HG03342 (cell line): ENCODE results near the gene HRAS.

Source experiments
- ATAC-seq: cut with Tn5 transposase; IDR thresholded peaks from one replicate; pipeline ENCODE4 v1.9.1; 2021; ENCODE audit warnings: mild to moderate bottlenecking, moderate library complexity; ENCODE audit not compliant: unreplicated experiment

The HRAS gene

GRCh38 chr11:497565-498296 lies 37.6 kb downstream of the HRAS start:
- ATAC-seq = no peak

- no peak for ATAC-seq
These were observed 38.4 kb downstream of the HRAS start for GRCh38 chr11:496834-497564.

- ATAC-seq = no peak
These were observed 39.8 kb downstream of the HRAS start for GRCh38 chr11:495537-495931.

- no peak for ATAC-seq
These were observed 40.4 kb downstream of the HRAS start for GRCh38 chr11:494761-495536.

- no peak for ATAC-seq
These were observed 42.7 kb downstream of the HRAS start for GRCh38 chr11:492427-493226.

GRCh38 chr11:491358-491757 lies 44.0 kb downstream of the HRAS start:
- no peak for ATAC-seq

- ATAC-seq = no peak
These were observed 44.5 kb downstream of the HRAS start for GRCh38 chr11:490930-491260.

- ATAC-seq = no peak
These were observed 45.0 kb downstream of the HRAS start for GRCh38 chr11:490186-490929.

- no peak for ATAC-seq
These were observed 45.7 kb downstream of the HRAS start for GRCh38 chr11:489610-490185.

- ATAC-seq = no peak
These were observed 46.4 kb downstream of the HRAS start for GRCh38 chr11:488992-489391.

GRCh38 chr11:488579-488978 lies 46.8 kb downstream of the HRAS start:
- ATAC-seq = no peak

- no peak for ATAC-seq
These were observed 47.3 kb downstream of the HRAS start for GRCh38 chr11:488062-488461.

- no peak for ATAC-seq
These were observed 47.8 kb downstream of the HRAS start for GRCh38 chr11:487571-488021.

- ATAC-seq = no peak
These were observed 49.2 kb downstream of the HRAS start for GRCh38 chr11:486189-486588.

- no peak for ATAC-seq
These were observed 50.8 kb downstream of the HRAS start for GRCh38 chr11:484616-485015.
